Breast epithelium (tissue), 3 donors: ENCODE data around the gene ANO3.

Experiments used
- CTCF ChIP-seq, 3 donors: fragments of 450-650 bp; IDR thresholded peaks; one replicate each; pipeline ENCODE4 v1.5.1; 2016 to 2017; ENCODE audit warnings: antibody characterized with exemption in 3 of 3, mild to moderate bottlenecking in 3 of 3, moderate library complexity in 3 of 3
- POLR2A ChIP-seq: fragments of 450-650 bp; IDR thresholded peaks from one replicate; pipeline ENCODE4 v1.6.1; 2016; ENCODE audit warnings: antibody characterized with exemption, mild to moderate bottlenecking, moderate library complexity
- POLR2AphosphoS5 ChIP-seq, 3 donors: sonication (generic); formaldehyde crosslinking; IDR thresholded peaks; one replicate each; pipeline ENCODE4 v1.6.1; 2017; ENCODE audit warnings: antibody characterized with exemption in 3 of 3

- TF ChIP-seq POLR2AphosphoS5 (IDR thresholded peaks at IDR 0.05) = no peak
- no peak for TF ChIP-seq POLR2A
- no peak for TF ChIP-seq CTCF (IDR thresholded peaks at IDR 0.05)
These were observed 331.0 kb downstream of the ANO3 start for GRCh38 chr11:26662916-26663315.
